CD14-positive monocyte (primary cell): ENCODE results near the gene AGXT. TPM values are rescaled to one million over a fixed set of nuclear protein-coding genes. Genes with fewer than 3 reads are reported as not detected.
A peak's percentile ranks its signal among the peaks of the same experiment; 100 is the strongest.

Experiments
- DNase-seq, 3 donors: peaks; one replicate each; pipeline ENCODE4 v3.0.0-alpha.2; 2011 to 2022
- H2AFZ ChIP-seq: 2 replicates; pipeline ENCODE4 v1.6.0; 2012; ENCODE audit warnings: mild to moderate bottlenecking, low read depth, low read length, inconsistent platforms; ENCODE audit not compliant: insufficient read depth, poor library complexity, severe bottlenecking
- H3K27ac ChIP-seq, 2 donors: 1 replicate in 1 of 2; 2 replicates in 1 of 2; pipeline ENCODE4 v1.5.1; 2012 to 2013; ENCODE audit warnings: low read length in 2 of 2, control low read depth in 1 of 2, inconsistent platforms in 1 of 2, low read depth in 1 of 2, mild to moderate bottlenecking in 1 of 2
- H3K27me3 ChIP-seq, 2 donors: one replicate each; pipeline versions ENCODE4 v1.6.0 to v1.6.1; 2011 to 2013; ENCODE audit warnings: low read length in 2 of 2; ENCODE audit not compliant: control insufficient read depth in 2 of 2, insufficient read depth in 2 of 2
- H3K36me3 ChIP-seq, 2 donors: replicated peaks in 1 of 2; 1 replicate in 1 of 2; 2 replicates in 1 of 2; pipeline versions ENCODE4 v1.5.1 to v1.6.1; 2012 to 2013; ENCODE audit warnings: low read length in 2 of 2, control low read depth in 1 of 2, inconsistent platforms in 1 of 2, mild to moderate bottlenecking in 1 of 2; ENCODE audit not compliant: insufficient read depth in 2 of 2, control insufficient read depth in 1 of 2
- H3K4me1 ChIP-seq, 2 donors: 1 replicate in 1 of 2; 2 replicates in 1 of 2; pipeline versions ENCODE4 v1.5.1 to v1.6.1; 2012 to 2013; ENCODE audit warnings: low read length in 2 of 2, control low read depth in 1 of 2, inconsistent platforms in 1 of 2, mild to moderate bottlenecking in 1 of 2, moderate library complexity in 1 of 2; ENCODE audit not compliant: insufficient read depth in 2 of 2, control insufficient read depth in 1 of 2
- H3K4me2 ChIP-seq: replicated peaks from 2 replicates; pipeline ENCODE3; 2012; ENCODE audit warnings: low read length, moderate library complexity, mild to moderate bottlenecking; ENCODE audit not compliant: poor library complexity, severe bottlenecking; ENCODE audit errors: extremely low read depth
- H3K4me3 ChIP-seq, 3 experiments: fragments of 200-600 bp in 1 of 3; sonication (generic) in 1 of 3; replicated peaks in 1 of 3; 1 replicate in 2 of 3; 2 replicates in 1 of 3; pipeline ENCODE4 v1.5.1; 2011 to 2013; ENCODE audit warnings: low read length in 3 of 3, mild to moderate bottlenecking in 3 of 3, control low read depth in 2 of 3, low read depth in 2 of 3, inconsistent platforms in 1 of 3, moderate library complexity in 1 of 3
- H3K79me2 ChIP-seq: 2 replicates; pipeline ENCODE4 v1.6.0; 2012; ENCODE audit warnings: mild to moderate bottlenecking, control low read depth, inconsistent platforms, low read length, moderate library complexity; ENCODE audit not compliant: insufficient read depth
- H3K9ac ChIP-seq: 2 replicates; pipeline ENCODE4 v1.6.0; 2017; ENCODE audit warnings: low read length, mild to moderate bottlenecking; ENCODE audit not compliant: insufficient read depth, poor library complexity, severe bottlenecking
- H3K9me3 ChIP-seq, 2 donors: replicated peaks in 1 of 2; 1 replicate in 1 of 2; 2 replicates in 1 of 2; pipeline versions ENCODE4 v1.5.1 to v1.6.1; 2012 to 2013; ENCODE audit warnings: low read length in 2 of 2, control low read depth in 1 of 2; ENCODE audit not compliant: control insufficient read depth in 1 of 2, insufficient read depth in 1 of 2
- H4K20me1 ChIP-seq: 2 replicates; pipeline ENCODE4 v1.6.0; 2012; ENCODE audit warnings: mild to moderate bottlenecking, low read length, control low read depth, moderate library complexity; ENCODE audit not compliant: insufficient read depth
- H3K27ac Mint-ChIP-seq, 7 donors: one replicate each; pipeline ENCODE4 v1.8.0; 2020; ENCODE audit warnings: mild to moderate bottlenecking in 7 of 7, mixed read lengths in 7 of 7, moderate library complexity in 6 of 7, inconsistent platforms in 2 of 7
- H3K27me3 Mint-ChIP-seq, 3 donors: one replicate each; pipeline ENCODE4 v1.8.0; 2021 to 2022; ENCODE audit warnings: low read depth in 3 of 3, mild to moderate bottlenecking in 3 of 3, mixed read lengths in 3 of 3, moderate library complexity in 3 of 3, inconsistent platforms in 1 of 3
- H3K36me3 Mint-ChIP-seq, 2 donors: one replicate each; pipeline ENCODE4 v1.8.0; 2020; ENCODE audit warnings: mixed read lengths in 2 of 2, inconsistent platforms in 1 of 2, mild to moderate bottlenecking in 1 of 2
- H3K4me1 Mint-ChIP-seq: one replicate; pipeline ENCODE4 v1.8.0; 2020; ENCODE audit warnings: mild to moderate bottlenecking, mixed read lengths
- H3K4me3 Mint-ChIP-seq, 2 donors: one replicate each; pipeline ENCODE4 v1.8.0; 2020; ENCODE audit warnings: mild to moderate bottlenecking in 2 of 2, mixed read lengths in 2 of 2, moderate library complexity in 1 of 2
- H3K9me3 Mint-ChIP-seq, 7 donors: one replicate each; pipeline ENCODE4 v1.8.0; 2020 to 2022; ENCODE audit warnings: mixed read lengths in 7 of 7, mild to moderate bottlenecking in 6 of 7, moderate library complexity in 6 of 7, inconsistent platforms in 2 of 7
- WGBS: methylation state at CpG from one replicate; pipeline ENCODE4 v1.1.5; 2013; ENCODE audit warnings: missing lambda C conversion rate; ENCODE audit not compliant: insufficient coverage; 5-methylcytosine and 5-hydroxymethylcytosine counted together
- intact Hi-C, 2 donors: fragments of 100-400 bp; cut with micrococcal nuclease; formaldehyde crosslinking; loops; one replicate each; pipeline versions ENCODE4 v1.15.0 to v1.15.1; 2023
- polyA plus RNA-seq, 3 donors: library from polyadenylated mRNA; depleted of rRNA in 1 of 3; unstranded in 2 of 3; stranded (reverse) in 1 of 3; fragments of 300-500 nt in 2 of 3; fragments of >200 nt in 1 of 3; fragmentation: Illumina TruSeq in 2 of 3; gene quantifications; 1 replicate in 2 of 3; 2 replicates in 1 of 3; pipeline ENCODE4 v1.2.3, GENCODE V29; 2012 to 2021
- TF ChIP-seq, protein P1 (sequence below): fragments of 200-600 bp; IDR thresholded peaks from one replicate; pipeline ENCODE4 v1.8.0; 2022; ENCODE audit warnings: antibody characterized with exemption, mild to moderate bottlenecking

The AGXT gene
- polyA plus RNA-seq, 3 donors, result not detected

DNA sequence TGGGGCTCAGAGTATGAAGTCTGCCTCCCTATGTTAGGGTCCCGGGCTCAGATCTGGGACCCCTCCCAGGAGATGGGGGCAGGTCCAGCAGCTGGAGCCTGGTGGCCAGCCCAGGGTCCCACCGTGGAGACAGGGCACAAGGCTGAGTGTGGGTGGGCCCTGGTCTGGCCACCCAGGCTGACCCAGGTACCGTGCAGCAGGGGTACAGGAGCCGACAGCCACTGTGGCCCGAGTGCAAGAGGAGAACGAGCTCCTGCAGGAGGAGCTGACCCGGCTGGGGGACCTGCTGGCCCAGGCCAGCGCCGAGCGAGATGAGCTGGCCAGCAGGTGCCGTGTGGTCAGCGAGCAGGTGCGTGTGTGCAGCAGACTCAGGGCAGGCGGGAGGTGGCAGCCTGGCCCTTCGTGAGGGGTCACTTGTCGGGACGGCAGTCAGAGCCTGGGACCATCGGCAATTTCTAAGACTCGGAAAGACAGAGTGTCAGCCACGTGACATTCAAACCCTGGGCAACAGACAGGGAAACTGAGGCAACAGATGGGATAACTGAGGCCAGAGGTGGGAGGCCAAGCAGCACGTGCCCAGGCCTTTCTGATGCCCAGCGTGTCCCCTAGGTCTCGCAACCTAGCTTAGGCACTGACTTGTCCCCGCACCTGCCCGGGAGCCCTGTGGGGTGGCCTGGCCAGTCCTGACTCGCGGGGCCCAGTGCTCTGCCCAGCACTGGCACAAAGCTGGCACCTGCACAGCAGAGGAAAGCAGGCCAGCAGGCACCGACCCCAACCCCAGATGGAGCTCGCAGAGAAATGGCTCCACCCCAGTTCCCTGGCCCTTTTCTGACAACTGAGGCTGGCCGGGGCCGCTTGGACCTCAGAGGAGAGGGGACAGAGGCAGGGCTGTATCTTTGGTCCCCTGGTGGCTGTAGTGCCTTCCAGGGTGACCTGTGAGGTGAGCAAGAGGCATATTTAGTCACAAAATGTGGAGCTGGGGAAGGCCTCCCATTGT, 51.5 kb downstream of the AGXT start:
- H3K9me3 Mint-ChIP-seq, result no peaks in the 10 kb centered on the region
- peaks cover 8 to 22% (median 12%) of the 10 kb centered on the region in 3 donors for H3K27me3 Mint-ChIP-seq
- H3K36me3 Mint-ChIP-seq, result no peaks in the 10 kb centered on the region
- TF ChIP-seq, protein P1, sequence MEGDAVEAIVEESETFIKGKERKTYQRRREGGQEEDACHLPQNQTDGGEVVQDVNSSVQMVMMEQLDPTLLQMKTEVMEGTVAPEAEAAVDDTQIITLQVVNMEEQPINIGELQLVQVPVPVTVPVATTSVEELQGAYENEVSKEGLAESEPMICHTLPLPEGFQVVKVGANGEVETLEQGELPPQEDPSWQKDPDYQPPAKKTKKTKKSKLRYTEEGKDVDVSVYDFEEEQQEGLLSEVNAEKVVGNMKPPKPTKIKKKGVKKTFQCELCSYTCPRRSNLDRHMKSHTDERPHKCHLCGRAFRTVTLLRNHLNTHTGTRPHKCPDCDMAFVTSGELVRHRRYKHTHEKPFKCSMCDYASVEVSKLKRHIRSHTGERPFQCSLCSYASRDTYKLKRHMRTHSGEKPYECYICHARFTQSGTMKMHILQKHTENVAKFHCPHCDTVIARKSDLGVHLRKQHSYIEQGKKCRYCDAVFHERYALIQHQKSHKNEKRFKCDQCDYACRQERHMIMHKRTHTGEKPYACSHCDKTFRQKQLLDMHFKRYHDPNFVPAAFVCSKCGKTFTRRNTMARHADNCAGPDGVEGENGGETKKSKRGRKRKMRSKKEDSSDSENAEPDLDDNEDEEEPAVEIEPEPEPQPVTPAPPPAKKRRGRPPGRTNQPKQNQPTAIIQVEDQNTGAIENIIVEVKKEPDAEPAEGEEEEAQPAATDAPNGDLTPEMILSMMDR, result no peak
- no peak for DNase-seq
- H3K4me3 Mint-ChIP-seq, result no peak overlapping the region
- Histone ChIP-seq H3K27me3 (peaks cover 0 to 15% of the 10 kb centered on the region in 2 donors), H3K4me3 (no peak overlapping the region), H3K4me2 (no peak overlapping the region), H3K79me2 (no peaks in the 10 kb centered on the region), H3K9me3 (no peaks in the 10 kb centered on the region), H3K4me1 (no peaks in the 10 kb centered on the region), H3K9ac (no peak overlapping the region), H3K27ac (no peak overlapping the region), H2AFZ (no peak overlapping the region), H3K36me3 (no peaks in the 10 kb centered on the region), H4K20me1 (no peaks in the 10 kb centered on the region)
- WGBS, result 94% methylated on average over 29 of the region's 31 CpGs
- intact Hi-C loops, result no loop called here
- H3K4me1 Mint-ChIP-seq, result no peaks in the 10 kb centered on the region
- H3K27ac Mint-ChIP-seq, result peak overlapping the region in 1 of 7 donors; percentile 30

DNA sequence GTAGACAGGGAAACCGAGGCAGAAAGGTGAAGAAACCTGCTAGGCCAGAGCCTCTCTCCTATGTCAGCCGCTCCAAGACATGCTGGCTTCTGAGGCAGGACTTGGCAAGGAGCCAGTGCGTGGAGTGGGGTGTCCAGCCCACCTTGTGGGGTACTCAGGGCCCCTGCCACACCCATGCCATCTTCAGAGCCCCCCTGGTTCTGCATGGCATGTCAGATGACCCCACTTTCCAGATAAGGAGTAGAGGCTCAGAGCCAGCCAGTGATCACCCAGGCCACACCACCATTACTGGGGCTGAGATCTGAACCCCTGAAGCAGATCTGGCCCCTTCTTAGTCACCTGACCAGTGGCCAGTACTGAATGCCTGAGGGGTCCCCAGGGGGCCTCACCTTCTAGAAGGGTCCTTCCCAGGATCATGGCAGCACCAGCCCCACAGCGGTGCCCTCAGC, 52.2 kb downstream of the AGXT start:
- Histone ChIP-seq H3K36me3 (no peaks in the 10 kb centered on the region), H3K4me3 (no peak overlapping the region), H2AFZ (no peak overlapping the region), H4K20me1 (no peaks in the 10 kb centered on the region), H3K9ac (no peak overlapping the region), H3K27me3 (peaks cover 0 to 7% of the 10 kb centered on the region in 2 donors), H3K4me2 (no peak overlapping the region), H3K9me3 (no peaks in the 10 kb centered on the region), H3K79me2 (no peaks in the 10 kb centered on the region), H3K4me1 (no peaks in the 10 kb centered on the region), H3K27ac (no peak overlapping the region)
- WGBS, result 92% methylated on average over 4 of the region's 4 CpGs
- no peak for DNase-seq
- no peak overlapping the region for H3K27ac Mint-ChIP-seq
- H3K4me1 Mint-ChIP-seq, result no peaks in the 10 kb centered on the region
- no peaks in the 10 kb centered on the region for H3K36me3 Mint-ChIP-seq
- TF ChIP-seq, protein P1, result no peak
- H3K4me3 Mint-ChIP-seq, result no peak overlapping the region
- intact Hi-C loops, result no loop called here
- peaks cover 3 to 16% (median 8%) of the 10 kb centered on the region in 3 donors for H3K27me3 Mint-ChIP-seq
- no peaks in the 10 kb centered on the region for H3K9me3 Mint-ChIP-seq
